Stomach (tissue), 9 donors: Measurements from ENCODE around the gene SEMA5A. TPM values are rescaled to one million over a fixed set of nuclear protein-coding genes. Genes with fewer than 3 reads are reported as not detected.

ENCODE experiments used
- DNase-seq, 2 donors: peaks; one replicate each; pipeline versions ENCODE4 v3.0.0 to v3.0.0-alpha.2; 2013 to 2019
- H3K27ac ChIP-seq, 5 donors: fragments of 200-600 bp in 4 of 5; sonication (generic) in 4 of 5; one replicate each; pipeline ENCODE4 v1.5.1; 2013 to 2019; ENCODE audit warnings: mild to moderate bottlenecking in 1 of 5, moderate library complexity in 1 of 5
- H3K27me3 ChIP-seq, 3 donors: fragments of 200-600 bp; sonication (generic); one replicate each; pipeline ENCODE4 v1.5.1; 2017 to 2019; ENCODE audit warnings: mixed run types in 1 of 3
- H3K36me3 ChIP-seq, 4 donors: fragments of 200-600 bp; sonication (generic); 1 replicate in 3 of 4; 2 replicates in 1 of 4; pipeline ENCODE4 v1.5.1; 2016 to 2019
- H3K4me1 ChIP-seq, 4 donors: fragments of 200-600 bp; sonication (generic); one replicate each; pipeline ENCODE4 v1.5.1; 2016 to 2019
- H3K4me3 ChIP-seq, 4 donors: fragments of 200-600 bp; sonication (generic) in 3 of 4; one replicate each; pipeline ENCODE4 v1.5.1; 2016 to 2019; ENCODE audit warnings: mild to moderate bottlenecking in 1 of 4
- H3K9me3 ChIP-seq, 4 donors: fragments of 200-600 bp; sonication (generic); one replicate each; pipeline ENCODE4 v1.5.1; 2016 to 2019
- CTCF ChIP-seq, 7 experiments: fragments of 450-650 bp in 4 of 7; fragments of 200-600 bp in 3 of 7; sonication (generic) in 3 of 7; IDR thresholded peaks; one replicate each; pipeline ENCODE4 v1.5.1; 2016 to 2019; ENCODE audit warnings: antibody characterized with exemption in 7 of 7, control low read depth in 2 of 7, mild to moderate bottlenecking in 1 of 7
- EP300 ChIP-seq: sonication (generic); formaldehyde crosslinking; IDR thresholded peaks from one replicate; pipeline ENCODE4 v1.6.1; 2017; ENCODE audit warnings: antibody characterized with exemption
- POLR2A ChIP-seq, 4 donors: fragments of 450-650 bp; IDR thresholded peaks; one replicate each; pipeline ENCODE4 v1.6.1; 2016; ENCODE audit warnings: antibody characterized with exemption in 4 of 4, control low read depth in 2 of 4, mild to moderate bottlenecking in 1 of 4, moderate library complexity in 1 of 4
- POLR2AphosphoS5 ChIP-seq, 3 donors: sonication (generic); formaldehyde crosslinking; IDR thresholded peaks; one replicate each; pipeline ENCODE4 v1.6.1; 2016; ENCODE audit warnings: antibody characterized with exemption in 3 of 3
- WGBS, 5 donors: extraction: QIAGEN DNeasy Blood & Tissue Kit in 3 of 5; methylation state at CpG; one replicate each; pipeline versions ENCODE4 v1.1.5 to v1.1.7; 2013 to 2018; 5-methylcytosine and 5-hydroxymethylcytosine counted together
- intact Hi-C: fragments of 100-400 bp; cut with DNase I; formaldehyde crosslinking; loops from one replicate; pipeline ENCODE4 v1.15.1; 2023; ENCODE audit warnings: low total_unique reads
- polyA plus RNA-seq, 3 donors: library from polyadenylated mRNA; stranded (reverse); fragments of 200-250 nt; gene quantifications; one replicate each; pipeline ENCODE4 v1.2.3, GENCODE V29; 2013
- total RNA-seq, 5 donors: library from RNA; depleted of rRNA; stranded (reverse); fragments of >200 nt; gene quantifications; one replicate each; pipeline versions ENCODE4 v1.1.0 to v1.2.3, GENCODE V29; 2014 to 2016
- donor health status: healthy with polysubstance abuse.
- donor health status: Bipolar disorder and iron deficiency.
- donor health status: healthy.

Gene SEMA5A
- total and polyA plus RNA-seq, 8 donors, result 0.62 to 26.4 (median 3.2) TPM

DNA sequence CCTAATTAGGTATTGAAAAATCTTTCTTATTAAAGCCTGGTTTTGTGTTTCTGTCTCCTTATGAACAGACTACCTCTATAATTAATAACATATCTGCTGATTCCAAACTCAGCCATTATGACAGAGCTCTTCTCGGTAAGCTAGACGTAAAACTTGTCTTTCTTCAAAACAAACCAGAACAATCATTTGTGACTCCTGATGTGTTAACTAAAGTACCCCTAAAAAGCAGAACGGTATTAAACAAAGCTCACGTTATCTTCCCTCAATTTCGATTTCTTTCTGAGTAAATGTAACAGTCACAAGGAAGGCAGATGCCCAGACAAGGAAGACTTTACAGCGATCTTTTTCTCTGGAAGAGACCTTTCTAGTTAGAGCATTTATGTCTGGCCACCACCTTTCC, 1.8 kb downstream of the SEMA5A start:
- intact Hi-C loops, result no loop called here
- WGBS, 5 donors, result 14 to 21% (median 18%) methylated on average over 6 of the region's 6 CpGs
- H3K27ac ChIP-seq, result peak overlapping the region; percentile 46 to 88 (median 73)
- TF ChIP-seq POLR2AphosphoS5 (IDR thresholded peaks at IDR 0.05), result no peak
- no peak for TF ChIP-seq EP300
- TF ChIP-seq CTCF (IDR thresholded peaks at IDR 0.05), result no peak
- TF ChIP-seq POLR2A (IDR thresholded peaks at IDR 0.05), result no peak
- H3K9me3 ChIP-seq, result no peaks in the 10 kb centered on the region
- peak overlapping the region; percentile 68 to 83 (median 72) for H3K4me3 ChIP-seq
- peaks cover 0 to 32% (median 16%) of the 10 kb centered on the region in 3 donors for H3K27me3 ChIP-seq
- H3K4me1 ChIP-seq, result peaks cover 12 to 38% (median 28%) of the 10 kb centered on the region in 4 donors
- DNase-seq, result no peak
- peaks cover 0 to 4% (median 1%) of the 10 kb centered on the region in 4 donors for H3K36me3 ChIP-seq

- intact Hi-C loops, result no loop called here
- Histone ChIP-seq H3K27me3 (peaks cover 0 to 32% (median 16%) of the 10 kb centered on the region in 3 donors), H3K4me3 (no peak overlapping the region), H3K36me3 (no peaks in the 10 kb centered on the region), H3K4me1 (peaks cover 12 to 38% (median 28%) of the 10 kb centered on the region in 4 donors), H3K27ac (peak overlapping the region in 2 of 5 donors; percentile 42 to 73), H3K9me3 (no peaks in the 10 kb centered on the region)
- TF ChIP-seq CTCF (IDR thresholded peaks at IDR 0.05) (no peak), EP300 (no peak), POLR2AphosphoS5 (IDR thresholded peaks at IDR 0.05) (no peak), POLR2A (IDR thresholded peaks at IDR 0.05) (no peak)
- no peak for DNase-seq
- 68 to 77% (median 72%) methylated on average over 10 of the region's 10 CpGs for WGBS, 5 donors
These were observed 2.5 kb downstream of the SEMA5A start for GRCh38 chr5:9543311-9543920.

DNA sequence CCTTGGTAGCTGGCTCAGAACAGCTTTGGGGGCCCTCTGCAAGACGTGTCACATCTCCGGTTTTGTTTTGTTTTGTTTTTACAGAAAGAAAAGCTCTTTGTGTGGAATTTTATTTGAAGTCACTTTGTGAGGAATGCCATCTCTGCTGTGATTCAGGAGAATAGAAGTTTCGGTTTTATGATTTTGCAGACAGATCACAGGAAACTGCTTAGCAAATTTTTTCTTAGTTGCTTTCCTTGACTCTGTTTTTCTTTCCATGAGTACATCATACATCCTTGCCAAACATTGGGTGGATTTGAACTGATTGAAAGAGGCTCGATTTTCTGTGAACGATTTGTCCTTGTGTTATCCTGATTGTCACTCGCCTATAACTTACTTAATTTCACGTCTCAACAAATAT, 5.1 kb downstream of the SEMA5A start:
- 50 to 57% (median 55%) methylated on average over 7 of the region's 7 CpGs for WGBS, 5 donors
- H3K9me3 ChIP-seq, result no peaks in the 10 kb centered on the region
- peaks cover 0 to 26% (median 16%) of the 10 kb centered on the region in 3 donors for H3K27me3 ChIP-seq
- intact Hi-C loops, result no loop called here
- peak overlapping the region in 2 of 5 donors; percentile 24 to 43 for H3K27ac ChIP-seq
- no peak for TF ChIP-seq EP300
- TF ChIP-seq POLR2A (IDR thresholded peaks at IDR 0.05), result no peak
- no peak for TF ChIP-seq CTCF (IDR thresholded peaks at IDR 0.05)
- TF ChIP-seq POLR2AphosphoS5 (IDR thresholded peaks at IDR 0.05), result no peak
- no peak overlapping the region for H3K4me3 ChIP-seq
- H3K4me1 ChIP-seq, result peaks cover 12 to 20% (median 17%) of the 10 kb centered on the region in 4 donors
- no peak for DNase-seq
- no peaks in the 10 kb centered on the region for H3K36me3 ChIP-seq

DNA sequence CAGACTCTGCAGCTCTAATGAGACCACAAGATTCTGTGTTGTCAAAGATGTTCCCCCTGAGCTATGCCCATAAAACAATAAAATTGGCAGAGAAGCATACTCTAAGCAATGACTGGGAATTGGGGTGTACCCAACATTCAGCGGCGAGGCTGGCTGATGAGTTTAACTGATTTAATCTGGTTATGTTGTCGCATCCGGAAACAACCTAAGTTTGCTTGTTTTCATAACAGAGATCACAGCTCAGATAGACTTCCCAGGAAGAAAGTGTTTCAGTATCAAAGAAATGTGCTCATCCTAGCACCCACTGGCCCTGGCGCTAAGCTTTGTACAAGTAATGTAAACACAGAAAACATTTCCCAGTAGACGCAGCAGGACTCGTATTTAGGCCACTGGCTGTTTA, 7.4 kb downstream of the SEMA5A start:
- no peak overlapping the region for H3K27ac ChIP-seq
- no peak for TF ChIP-seq EP300

More for the DNA sequence above, 7.4 kb downstream of the SEMA5A start:
- H3K4me3 ChIP-seq, result no peak overlapping the region
- H3K27me3 ChIP-seq, result peaks cover 0 to 8% (median 0%) of the 10 kb centered on the region in 3 donors
- peaks cover 0 to 4% (median 0%) of the 10 kb centered on the region in 4 donors for H3K4me1 ChIP-seq
- no peaks in the 10 kb centered on the region for H3K9me3 ChIP-seq
- intact Hi-C loops, result no loop called here
- WGBS, 5 donors, result 62 to 73% (median 69%) methylated on average over 7 of the region's 7 CpGs
- no peak for DNase-seq
- H3K36me3 ChIP-seq, result no peaks in the 10 kb centered on the region
